ENCODE measurements around the gene TFDP1.

Gene TFDP1

DNA sequence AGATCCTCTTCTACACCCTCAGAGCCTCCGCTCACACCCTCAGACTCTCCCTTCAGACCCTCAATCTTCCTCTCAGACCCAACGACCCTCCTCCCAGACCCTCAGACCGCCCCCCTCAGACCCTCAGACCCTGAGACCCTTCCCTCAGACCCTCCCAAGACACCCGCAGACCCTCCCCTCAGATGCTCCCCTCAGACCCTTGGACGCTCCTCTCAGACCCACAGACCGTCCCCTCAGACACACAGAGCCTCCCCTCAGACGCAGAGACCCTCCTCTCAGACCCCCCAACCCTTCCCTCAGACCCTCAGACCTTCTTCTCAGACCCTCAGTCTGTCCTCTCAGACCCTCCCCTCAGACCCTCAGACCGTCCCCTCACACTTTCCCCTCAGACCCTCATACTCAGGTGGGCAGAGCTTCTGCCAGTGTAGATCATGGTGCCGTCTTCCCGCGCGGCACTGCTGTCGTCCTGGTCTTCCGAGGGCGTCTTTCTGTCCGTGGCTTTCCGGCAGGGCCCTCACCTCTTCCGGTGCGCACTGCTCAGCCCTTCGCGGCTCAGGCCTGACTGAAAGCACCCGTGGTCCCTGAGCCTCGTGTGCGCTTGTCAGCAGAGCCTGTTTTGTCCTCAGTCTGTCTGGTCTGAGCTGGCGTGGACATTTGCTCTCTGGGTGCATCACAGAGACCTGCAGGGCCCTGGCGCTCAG is 18.9 kb upstream of the TFDP1 start:
- TF ChIP-seq, protein P1, sequence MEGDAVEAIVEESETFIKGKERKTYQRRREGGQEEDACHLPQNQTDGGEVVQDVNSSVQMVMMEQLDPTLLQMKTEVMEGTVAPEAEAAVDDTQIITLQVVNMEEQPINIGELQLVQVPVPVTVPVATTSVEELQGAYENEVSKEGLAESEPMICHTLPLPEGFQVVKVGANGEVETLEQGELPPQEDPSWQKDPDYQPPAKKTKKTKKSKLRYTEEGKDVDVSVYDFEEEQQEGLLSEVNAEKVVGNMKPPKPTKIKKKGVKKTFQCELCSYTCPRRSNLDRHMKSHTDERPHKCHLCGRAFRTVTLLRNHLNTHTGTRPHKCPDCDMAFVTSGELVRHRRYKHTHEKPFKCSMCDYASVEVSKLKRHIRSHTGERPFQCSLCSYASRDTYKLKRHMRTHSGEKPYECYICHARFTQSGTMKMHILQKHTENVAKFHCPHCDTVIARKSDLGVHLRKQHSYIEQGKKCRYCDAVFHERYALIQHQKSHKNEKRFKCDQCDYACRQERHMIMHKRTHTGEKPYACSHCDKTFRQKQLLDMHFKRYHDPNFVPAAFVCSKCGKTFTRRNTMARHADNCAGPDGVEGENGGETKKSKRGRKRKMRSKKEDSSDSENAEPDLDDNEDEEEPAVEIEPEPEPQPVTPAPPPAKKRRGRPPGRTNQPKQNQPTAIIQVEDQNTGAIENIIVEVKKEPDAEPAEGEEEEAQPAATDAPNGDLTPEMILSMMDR (IDR thresholded peaks at IDR 0.05), result no peak

DNA sequence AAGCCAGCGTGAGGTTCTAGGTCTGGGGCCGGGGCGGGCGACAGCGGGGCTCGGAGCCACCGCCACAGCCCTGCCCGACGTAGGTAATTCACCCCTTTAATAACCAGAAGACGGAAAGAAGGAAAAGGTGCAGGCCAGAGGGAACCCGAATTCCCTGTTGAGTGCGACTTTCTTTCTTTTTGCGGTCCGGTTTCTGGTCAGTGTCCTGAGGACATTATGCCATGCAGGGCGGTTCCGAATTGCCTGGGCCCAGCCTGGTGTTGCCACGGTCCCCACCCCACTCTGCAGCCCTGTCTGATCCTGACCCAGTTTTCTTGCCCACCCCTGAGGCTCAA is 18.4 kb upstream of the TFDP1 start:
- TF ChIP-seq, protein P1 (IDR thresholded peaks at IDR 0.05), result no peak

DNA sequence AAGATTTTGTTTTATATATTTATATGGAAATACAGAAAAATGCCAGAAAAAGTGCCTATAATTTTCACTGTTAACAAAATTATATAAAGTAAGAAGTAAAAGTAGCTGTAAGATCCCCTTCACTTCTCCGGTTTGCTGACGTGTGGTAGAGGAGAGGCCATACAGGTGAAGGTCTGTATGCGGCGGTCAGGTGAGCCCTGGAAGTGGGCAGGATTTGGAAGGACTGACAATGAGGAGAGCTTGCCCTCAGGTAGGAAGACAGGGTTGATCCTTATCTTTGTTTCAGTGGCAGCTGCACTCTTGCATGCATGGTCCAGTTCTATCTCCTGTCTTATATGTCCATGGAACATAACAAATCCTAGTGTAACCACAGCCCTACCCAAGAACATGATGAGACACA is 16.9 kb upstream of the TFDP1 start:
- TF ChIP-seq, protein P1 (IDR thresholded peaks at IDR 0.05), result no peak

DNA sequence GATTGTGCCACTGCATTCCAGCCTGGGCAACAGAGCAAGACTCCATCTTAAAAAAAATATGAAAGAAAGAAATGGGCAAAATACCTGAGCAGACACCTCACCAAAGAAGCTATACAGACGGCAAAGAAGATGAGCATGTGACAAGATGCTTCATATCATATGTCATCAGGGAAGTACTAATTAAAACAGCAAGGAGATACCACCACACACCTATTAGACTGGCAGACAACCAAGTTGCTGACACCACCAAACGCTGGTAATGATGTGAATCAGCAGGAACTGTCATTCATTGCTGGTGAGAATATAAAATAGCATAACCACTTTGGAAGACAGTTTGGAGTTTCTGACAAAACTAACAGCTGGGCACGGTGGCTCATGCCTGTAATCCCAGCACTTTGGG is 11.5 kb upstream of the TFDP1 start:
- TF ChIP-seq, protein P1 (IDR thresholded peaks at IDR 0.05), result no peak

DNA sequence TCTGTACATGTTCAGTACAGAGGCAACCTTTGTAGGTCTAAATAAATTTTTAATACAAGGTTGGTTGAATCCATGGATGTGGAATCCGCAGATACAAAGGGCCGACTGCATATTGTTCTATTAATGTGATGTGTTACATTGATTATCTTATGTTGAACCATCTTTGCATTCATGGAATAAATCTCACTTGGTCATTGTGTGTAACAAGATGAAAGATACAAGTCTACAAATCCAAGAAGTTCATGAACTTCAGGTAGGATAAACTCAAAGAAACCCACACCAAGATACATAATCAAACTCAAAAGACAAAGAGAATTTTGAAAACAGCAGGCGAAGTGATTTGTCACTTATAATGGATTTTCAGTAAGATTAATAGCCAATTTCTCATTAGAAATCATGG is 8.0 kb upstream of the TFDP1 start:
- TF ChIP-seq, protein P1 (IDR thresholded peaks at IDR 0.05), result no peak

DNA sequence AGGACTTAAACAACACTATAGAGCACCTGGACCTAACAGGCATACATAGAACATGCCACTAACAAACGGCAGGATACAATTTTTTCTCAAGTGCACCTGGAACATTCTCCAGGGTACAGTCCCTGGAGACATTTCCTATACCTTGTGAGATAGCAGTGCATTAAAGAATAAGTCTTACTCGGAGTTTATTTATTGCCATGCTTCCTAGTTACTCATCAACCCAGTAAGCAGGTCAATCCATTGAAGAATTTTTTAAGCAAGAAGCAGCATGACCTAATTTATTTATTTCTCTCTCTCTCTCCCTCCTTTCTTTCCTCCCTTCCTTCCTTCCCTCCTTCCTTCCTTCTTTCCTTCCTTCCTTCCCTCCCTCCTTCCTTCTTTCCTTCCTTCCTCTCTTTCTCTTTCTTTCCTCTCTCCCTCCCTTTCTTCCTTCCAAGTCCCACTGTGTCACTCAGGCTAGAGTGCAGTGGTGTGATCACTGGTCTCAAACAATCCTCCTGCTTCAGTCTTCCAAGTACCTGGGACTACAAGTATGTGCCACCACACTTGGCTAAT is 6.6 kb upstream of the TFDP1 start:
- TF ChIP-seq, protein P1 (IDR thresholded peaks at IDR 0.05), result no peak

DNA sequence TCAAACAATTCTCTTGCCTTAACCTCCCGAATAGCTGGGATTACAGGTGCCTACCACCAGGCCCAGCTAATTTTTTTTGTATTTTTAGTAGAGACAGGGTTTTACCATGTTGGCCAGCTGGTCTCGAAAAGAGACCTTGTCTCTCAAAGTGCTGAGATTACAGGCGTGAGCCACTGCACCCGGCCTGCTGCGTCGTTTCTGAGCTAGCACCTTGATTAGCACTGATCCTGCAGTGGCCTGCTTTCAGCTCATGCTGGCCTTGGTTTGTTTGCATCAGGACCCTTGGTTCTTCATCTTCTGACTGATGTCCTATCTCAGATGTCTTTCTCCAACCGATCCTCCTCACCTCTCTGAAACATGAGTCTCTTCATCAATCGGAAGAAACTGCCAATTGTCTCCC is 4.9 kb upstream of the TFDP1 start:
- TF ChIP-seq, protein P1 (IDR thresholded peaks at IDR 0.05), result no peak

DNA sequence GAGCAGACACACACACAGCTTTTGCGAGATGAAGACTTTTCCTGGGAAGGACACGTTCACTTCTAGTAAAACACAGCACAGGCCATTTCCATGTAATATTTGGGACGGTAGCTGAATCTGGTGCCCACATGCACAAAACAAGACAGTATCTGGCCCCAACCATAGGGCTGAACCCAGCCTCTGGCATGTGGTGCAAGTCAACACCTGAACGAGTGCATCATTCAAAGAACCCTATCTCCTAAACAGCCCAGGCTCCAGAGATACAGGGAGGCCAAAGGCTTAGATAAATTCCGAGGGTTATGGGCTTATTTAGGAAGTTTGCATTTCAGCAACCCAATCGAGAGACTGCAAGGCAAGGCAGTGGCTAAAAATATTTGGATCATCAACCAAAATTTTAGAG is 2.7 kb upstream of the TFDP1 start:
- TF ChIP-seq, protein P1 (IDR thresholded peaks at IDR 0.05), result no peak
